ENCODE data around the gene PCCA.

GRCh38 chr13:100159584-100159983 lies 70.7 kb downstream of the PCCA start:
- TF ChIP-seq ZNF784 (CRISPR knock-in tag; IDR thresholded peaks at IDR 0.05; ENCODE audit: borderline replicate concordance): no peak
- TF ChIP-seq ZNF18 (CRISPR knock-in tag; IDR thresholded peaks at IDR 0.05; ENCODE audit: insufficient replicate concordance): no peak
- no peak for TF ChIP-seq TCF12 (IDR thresholded peaks at IDR 0.05)
- TF ChIP-seq TCF12 (CRISPR knock-in tag; IDR thresholded peaks at IDR 0.05): no peak
- TF ChIP-seq NFE2L2 (IDR thresholded peaks at IDR 0.05; ENCODE audit: low read length): no peak
